Tongue (tissue), 2 donors: ENCODE measurements around the gene CRKL. TPM values are rescaled to one million over a fixed set of nuclear protein-coding genes. Genes with fewer than 3 reads are reported as not detected.

Experiments
- DNase-seq: peaks from one replicate; pipeline ENCODE4 v3.0.0-alpha.2; 2015
- total RNA-seq: library from RNA; depleted of rRNA; stranded (reverse); fragments of >200 nt; gene quantifications from one replicate; pipeline ENCODE4 v1.2.3, GENCODE V29; 2014

CRKL gene
- total RNA-seq, 1 donor from 2014 or later = 69.5 TPM

DNA sequence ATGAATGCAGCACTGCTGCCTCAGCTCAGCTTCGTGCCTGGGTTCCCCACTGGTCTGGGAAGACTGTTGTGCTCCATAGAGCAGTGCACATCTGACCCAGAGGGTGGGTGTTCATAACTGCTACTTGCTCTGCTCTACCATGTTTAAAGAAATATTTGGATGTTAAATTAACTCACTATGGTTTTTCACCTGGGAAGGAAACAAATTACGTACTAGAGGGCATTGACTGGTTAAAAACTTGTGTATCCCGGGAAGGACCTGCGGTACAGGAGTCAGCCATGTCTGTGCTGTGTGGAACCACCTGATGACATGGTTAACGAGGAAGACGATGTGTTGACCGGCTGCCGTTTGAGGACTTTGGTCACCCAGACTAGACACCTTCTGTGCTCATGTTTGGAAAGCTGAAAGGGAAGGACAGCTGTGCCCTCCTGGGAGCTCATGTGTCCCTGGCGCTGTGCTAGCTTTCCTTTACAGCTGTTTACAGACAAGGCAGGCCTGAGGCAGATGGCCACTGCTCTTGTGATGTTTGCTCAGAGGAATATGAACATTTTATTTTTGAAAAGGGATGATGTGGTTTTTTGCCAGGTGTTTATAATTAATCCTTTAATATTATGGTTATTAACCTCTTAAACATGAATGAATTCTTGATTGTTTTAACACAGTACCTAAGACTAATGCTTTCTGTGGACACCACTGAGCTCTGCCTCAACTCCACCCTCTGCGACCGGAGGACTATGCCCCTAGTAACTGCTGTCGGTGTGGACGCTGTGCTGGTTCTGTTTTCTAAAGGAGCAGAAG, 35.5 kb downstream of the CRKL start:
- DNase-seq = peak; percentile 26

DNA sequence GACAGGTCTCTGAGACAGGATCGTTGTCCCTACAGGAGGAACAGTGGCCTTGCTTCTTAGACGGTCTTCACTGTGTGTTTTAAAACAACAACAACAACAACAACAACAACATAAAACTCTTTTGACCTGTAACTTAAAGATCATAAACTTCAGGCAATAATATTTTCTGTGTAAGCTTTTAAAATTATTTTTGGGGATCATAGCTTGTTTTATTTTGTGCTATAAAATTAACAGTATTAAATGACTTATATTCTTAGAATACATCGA, 36.1 kb downstream of the CRKL start:
- DNase-seq = no peak

DNA sequence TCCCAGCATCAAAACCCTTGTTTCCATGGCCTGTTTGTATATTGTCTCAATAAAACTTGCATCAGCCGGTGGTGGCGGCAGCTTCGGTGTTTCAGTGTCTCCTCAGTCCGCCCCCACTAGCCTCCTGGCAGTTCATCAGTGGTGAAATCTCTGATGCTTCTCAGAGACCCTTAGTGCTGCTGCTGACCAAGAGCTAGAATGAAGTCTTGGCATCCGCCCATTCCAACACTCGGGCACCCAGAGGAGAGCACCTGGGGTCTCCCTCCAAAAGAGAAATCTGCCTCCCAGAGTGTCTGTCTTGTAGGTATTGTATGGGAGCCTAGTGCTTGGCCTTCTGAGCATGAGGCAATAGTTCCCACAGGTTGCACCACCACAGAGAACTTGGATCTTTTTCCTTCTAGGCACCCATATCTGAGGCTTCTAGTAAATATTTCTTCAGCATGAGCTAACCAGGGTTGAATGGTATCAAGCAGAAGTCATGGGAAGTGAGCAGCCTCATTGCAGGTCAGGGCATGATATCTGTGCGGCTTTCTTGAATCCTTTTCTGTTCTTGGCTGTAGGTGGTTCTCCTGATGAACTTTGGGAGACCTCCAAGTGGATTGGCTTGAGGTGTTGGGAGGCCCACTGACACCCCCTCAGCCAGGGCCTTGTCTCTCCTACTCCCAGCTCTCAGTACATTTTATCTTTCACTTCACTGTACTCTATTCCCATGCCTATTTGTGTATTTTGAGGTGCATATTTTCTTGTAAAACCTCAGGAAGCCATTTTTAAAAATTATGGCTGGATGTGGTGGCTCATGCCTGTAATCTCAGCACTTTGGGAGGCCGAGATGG, 36.7 kb downstream of the CRKL start:
- no peak for DNase-seq

DNA sequence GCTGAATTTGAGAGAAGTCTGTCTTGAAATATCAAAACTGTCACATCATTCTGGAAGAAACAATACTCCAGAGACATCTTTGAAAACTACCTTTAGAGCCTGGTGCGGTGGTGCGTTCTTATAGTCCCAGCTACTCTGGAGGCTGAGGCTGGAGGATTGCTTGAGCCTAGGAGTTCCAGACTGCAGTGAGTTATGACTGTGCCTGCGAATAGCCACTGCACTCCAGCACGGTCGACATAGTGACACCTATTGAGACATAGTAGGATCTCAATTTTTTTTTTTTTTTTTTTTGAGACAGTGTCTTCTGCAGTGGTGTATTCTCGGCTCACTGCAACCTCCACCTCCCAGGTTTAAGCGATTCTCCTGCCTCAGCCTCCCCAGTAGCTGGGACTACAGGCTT, 38.3 kb downstream of the CRKL start:
- DNase-seq = no peak

DNA sequence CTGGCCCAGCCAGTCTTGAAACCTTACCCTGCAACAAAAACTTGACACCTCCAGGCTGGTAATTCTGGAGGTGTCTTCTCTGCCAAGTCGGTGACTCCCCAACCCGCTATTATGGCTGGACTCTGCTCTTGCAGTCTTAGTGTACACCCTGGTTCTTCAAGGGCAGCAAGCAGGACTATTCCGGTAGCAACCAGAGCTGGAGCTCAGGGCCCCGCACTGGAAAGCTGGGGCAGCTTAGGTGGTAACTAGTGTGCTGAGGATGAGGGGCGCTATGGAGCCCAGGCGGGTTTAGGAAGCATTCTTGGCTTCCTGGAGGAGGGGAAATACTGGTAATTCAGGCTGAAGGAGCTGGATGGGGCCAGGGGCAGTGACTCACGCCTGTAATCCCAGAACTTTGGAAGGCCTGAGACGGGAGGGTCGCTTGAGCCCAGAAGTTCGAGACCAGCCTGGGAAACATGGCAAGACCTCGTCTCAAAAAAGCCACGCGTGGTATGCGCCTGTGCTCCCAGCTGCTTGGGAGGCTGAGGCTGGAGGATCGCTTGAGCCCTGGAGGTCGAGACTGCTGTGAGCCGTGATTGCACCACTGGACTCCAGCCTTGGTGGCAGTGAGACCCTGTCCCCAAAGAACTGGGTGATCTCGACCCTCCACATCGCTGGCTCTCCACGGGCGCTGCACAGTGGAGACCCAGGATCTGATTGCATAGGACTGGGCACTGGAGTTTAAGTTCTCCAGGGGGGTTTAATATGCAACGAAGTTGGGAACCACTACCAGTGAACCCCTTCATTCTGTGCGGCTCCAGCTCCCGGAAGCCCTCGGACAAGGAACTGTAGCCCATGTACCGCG, 39.3 kb downstream of the CRKL start:
- no peak for DNase-seq

DNA sequence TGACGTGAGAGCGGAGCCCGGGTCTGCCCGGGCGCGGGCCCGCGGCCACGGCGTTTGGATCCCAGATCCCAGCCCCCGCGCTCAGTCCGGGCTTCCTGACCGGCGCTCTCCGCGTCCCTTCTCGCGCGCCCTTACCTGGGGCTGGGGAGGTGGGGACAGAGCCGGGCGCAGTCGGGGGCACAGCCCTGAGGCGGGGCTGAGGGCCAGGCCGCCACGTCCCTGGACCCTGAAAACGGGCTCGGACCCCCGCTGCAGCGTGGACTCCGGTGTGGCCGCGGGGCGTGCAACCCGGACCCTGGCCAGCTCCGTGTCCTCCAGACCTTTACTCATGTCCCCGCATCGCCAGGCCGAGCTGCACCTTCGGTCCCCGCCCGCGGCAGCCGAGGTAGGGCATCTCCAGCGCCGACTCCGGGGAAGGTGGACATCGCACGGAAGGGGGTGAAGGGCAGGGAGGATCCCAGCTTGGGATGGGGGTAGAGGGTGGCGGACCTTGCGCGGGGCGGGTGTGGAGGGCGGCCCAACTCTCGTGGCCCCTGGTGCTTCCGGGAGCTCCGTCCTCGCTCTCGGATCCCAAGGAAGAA, 40.0 kb downstream of the CRKL start:
- DNase-seq = no peak

DNA sequence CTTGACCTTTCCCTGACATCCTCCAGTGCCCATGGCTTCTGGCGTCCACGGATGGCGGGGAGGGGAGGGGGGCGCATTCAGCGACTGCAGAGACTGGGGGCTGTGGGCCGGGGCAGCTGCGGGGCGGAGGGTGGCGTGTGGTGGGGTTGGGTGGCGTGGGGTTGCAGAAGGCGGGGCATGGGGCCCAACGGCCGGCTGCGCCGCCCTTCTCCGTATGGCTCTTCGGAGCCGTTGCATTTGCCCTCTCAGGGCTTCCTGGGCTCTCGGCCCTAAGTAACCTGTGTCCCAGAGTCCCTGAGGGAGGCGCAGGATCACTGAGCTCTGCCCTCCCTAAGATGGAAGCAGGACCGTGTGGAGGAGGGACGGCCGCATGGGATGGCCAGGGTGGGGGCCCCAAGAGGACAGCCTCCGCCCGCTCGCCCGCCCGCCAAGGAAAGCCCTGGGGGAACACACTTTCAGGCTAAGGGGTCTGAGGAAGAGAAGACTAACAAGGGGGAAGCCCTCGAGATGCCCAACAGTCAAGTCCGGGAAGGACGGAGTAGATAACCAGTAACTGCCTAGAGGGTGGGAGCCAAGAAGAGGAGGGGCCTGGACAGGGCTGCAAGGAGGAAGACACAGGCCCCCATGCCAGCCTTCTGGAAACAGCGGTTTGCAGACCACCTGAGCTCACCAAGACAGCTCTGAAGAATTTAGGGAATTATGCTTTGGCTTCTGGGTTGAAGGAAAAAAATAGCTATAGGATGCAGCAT, 40.6 kb downstream of the CRKL start:
- DNase-seq = no peak

DNA sequence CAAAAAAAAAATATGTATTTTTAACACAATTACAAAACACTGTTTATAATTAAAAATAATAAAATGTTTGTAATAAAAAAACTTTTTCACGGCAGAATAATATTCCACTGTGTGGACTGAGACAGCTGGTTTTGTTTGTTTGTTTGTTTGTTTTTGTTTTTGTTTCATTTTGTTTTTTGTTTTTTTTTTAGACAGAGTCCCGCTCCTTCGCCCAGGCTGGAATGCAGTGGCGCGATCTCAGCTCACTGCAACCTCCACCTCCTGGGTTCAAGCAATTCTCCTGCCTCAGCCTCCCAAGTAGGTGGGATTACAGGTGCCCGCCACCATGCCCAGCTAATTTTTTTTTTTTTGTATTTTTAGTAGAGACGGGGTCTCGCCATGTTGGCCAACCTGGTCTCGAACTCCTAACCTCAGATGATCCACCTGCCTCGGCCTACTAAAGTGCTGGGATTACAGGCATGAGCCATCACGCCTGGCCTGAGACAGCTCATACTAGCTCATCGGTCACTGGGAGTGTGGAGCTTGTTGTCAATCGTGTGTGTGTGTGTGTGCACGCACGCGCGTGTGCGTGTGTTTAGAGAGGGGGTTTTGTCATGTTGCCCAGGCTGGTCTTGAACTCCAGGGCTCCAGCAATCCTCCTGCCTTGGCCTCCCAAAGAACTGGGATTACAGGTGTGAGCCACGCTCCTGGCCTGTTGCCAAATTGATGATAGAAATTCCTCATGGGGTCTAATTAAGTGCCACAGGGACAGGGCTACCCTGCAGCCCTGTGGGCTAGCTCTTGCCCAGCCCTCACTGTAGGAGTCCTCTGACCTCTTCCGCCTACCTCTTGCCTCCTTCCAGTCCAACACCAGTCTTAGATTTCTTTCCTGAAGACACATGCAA, 42.6 kb downstream of the CRKL start:
- DNase-seq = no peak

DNA sequence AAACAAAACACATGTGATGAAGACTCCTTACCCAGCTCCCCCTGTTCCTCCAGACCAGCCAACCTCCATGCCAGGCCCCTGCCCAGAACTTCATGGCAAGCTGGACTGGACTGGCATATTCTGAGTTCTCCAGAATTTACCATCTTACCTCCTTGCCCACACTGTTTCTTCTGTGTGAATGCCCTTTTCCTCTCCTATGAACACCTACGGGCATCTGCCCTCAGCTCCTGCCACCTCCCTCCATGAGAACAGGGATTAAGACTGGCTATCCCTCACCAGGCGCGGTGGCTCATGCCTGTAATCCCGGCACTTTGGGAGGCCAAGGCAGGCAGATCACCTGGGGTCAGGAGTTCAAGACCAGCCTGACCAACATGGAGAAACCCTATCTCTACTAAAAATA, 43.4 kb downstream of the CRKL start:
- DNase-seq = no peak

DNA sequence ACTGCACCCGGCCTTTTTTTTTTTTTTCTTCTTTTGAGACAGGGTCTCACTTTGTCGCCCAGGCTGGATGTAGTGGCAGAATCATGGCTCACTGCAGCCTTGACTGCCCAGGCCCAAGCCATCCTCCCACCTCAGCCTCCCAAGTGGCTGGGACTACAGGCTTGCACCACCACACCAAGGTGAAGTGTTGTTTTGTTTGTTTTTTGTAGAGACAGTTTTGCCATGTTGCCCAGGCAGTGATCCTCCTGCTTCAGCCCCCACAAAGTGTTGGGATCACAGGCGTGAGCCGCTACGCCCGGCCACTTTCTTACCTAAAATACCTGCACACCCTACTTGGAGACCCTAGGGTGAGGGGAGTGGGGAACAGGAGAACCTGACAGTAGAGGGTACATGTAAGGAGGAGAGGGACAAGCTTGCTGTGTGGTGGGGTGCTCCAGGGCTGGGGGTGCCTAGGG, 45.3 kb downstream of the CRKL start:
- DNase-seq = no peak

DNA sequence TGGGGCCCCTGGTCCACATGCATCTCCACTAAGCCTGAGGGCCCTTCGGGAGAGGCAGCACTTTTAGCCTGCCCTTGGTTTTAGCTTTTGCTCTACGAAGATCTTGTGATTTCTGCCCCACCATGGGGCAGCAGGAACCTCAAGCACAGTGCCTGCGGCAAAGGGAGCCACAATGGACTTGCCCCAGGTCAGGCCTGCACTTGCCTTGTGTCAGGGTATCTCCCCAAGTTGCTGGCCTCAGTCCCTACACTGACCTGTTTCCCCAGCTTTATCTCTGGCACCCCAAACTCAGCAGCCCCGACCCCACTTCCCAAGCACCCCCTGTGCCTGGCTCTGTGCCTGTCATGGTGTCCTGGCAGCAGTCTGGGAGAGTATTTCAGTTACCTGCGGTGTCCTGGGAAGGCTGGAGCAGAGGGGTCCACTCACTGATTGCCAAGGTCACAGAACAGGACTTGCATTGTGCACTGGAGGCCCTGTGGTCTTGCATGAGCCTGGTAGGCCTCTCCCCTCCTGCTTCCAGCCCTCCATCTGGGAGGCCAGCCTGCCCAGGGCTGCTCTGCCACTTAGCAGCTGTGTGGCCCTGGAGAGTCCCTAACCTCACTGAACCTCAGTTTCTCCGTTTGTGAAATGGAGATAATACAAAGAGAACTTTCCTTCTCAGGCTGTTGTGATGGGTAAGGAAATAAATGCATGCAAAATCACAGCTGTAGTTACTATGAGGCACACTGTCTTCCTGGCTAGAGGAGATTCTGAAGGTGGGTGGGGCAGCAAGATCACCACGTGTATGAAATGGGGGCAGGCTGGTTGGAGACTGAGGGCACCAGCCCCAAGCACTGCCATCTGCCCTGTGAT, 46.2 kb downstream of the CRKL start:
- no peak for DNase-seq

DNA sequence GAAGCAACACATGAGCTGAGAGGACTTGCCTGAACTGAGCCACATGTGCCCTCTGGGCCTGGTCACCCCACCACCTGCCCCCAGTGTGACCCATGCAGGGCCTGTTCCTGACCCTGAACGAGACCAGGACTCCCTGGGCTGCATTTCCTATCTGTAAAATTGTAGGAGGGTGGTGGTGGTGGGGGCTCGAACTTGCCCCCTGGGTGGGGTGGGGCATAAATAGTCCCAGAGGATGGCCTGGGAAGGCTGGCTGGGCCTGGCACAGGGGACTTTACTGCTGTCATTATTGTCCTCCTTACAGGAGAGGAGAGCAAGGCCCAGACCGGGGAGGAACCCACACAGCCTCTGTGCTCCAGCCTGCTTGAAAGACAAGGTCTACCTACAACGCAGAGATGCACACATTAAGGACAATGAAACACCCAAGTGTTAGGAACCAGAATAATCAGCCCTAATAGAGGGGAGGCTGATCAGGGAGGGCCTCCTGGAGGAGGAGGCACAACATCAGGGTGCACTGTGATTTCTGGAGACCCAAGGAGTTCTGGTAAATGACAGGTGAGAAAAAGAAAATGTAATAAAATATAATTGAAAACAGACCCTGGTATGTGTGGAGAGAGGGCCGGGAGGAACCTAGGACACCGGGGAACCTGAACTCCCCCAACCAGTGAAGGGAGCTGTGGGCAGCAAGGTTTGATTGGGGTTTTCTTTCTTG, 47.0 kb downstream of the CRKL start:
- no peak for DNase-seq

DNA sequence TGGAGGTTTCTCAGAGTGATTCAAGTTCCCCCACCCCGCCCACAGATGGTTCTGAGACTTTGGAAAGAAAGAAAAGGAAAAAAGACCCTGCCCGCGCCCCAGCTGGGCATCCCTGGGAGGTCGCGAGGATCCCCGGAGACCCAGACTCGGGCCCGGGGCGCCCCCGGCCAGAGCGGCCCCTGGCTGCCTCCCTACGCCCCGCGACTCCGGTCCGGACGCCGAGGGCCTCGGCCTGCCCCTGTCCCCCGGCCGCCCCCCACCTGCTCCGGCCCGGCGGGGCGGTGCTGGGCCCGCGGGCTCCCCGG, 47.5 kb downstream of the CRKL start:
- no peak for DNase-seq

DNA sequence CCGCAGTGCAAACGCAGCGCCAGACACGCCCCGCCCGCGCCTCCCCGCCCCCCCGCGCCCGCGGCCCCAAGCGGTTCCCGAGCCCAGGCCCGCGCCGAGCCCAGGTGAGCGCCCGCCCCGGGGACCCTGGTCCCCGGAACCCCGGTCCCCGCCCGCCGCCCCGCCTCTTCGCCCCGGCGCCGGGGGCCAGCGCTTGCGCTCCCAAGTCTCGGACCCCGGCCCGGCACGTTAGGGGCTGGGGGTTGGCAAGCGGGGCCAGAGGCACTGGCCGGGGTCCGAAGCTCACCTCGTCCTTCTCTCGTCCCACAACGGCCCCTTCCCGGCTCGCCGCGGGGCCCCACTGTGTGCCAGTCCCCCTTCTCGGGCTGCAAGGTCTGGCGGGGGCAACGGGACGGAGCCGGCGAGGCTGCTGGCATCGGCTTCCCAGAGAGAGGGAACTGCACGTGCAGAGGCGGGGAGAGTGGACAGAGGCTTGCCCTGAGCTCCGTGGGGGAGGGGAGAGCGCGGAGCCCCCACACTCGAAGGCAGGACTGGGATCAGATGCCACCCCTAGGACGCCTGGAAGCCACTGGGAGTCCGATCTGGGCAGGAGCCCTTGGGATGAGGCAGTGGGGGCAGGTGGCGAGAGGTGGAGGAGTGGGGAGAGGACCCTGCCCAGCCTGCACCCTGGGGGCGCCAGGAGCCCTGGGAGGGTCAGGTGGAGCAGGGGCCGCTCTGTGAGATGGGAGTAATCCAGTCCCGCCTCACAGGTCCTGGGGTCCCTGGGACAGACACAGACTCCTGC, 48.1 kb downstream of the CRKL start:
- DNase-seq = no peak

DNA sequence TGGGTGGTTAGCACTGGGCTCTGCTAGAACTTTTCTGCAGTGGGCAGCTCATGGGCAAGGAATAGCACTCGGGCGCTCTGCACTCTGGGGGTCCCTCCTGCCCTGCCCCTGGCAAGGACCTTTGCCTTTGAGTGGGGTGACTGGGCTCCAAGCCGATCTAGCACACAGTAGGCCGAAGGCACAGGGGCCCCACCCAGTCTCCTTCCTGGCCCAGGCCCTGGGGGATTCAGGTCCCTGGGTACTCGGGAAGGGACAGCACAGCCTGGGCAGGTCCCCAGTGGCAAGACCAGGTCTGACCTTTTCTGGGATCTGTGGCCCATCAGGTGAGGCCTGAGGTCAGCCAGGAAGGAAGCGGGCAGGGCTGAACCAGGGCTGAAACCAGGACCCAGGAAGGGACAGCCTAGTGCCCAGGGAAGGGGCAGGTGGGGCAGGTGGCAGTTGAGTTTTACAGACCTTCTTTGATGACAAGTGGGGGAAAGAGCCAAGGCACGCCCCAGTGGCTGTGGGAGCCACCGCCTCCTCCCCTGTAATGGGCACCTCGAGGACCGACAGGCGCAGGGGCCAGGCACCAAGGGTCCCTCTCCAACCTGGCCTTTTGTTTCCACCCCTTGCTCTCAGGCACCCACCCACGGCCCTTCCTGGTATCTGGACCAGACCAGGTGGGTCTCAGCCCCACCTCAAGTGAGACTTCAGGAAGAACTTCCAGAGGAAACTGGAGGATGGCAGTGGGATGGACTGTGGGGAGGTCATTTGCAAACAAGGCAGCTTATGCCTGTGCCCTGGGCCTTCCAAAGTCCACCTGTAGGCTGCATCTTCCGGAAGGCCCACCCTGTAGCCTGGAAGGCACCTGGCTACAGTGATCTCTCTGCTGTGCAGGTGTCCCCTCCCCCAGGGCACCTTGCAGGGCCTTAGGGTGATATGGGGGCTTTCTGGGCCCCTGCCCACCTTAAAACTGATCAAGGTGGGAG, 49.0 kb downstream of the CRKL start:
- no peak for DNase-seq

DNA sequence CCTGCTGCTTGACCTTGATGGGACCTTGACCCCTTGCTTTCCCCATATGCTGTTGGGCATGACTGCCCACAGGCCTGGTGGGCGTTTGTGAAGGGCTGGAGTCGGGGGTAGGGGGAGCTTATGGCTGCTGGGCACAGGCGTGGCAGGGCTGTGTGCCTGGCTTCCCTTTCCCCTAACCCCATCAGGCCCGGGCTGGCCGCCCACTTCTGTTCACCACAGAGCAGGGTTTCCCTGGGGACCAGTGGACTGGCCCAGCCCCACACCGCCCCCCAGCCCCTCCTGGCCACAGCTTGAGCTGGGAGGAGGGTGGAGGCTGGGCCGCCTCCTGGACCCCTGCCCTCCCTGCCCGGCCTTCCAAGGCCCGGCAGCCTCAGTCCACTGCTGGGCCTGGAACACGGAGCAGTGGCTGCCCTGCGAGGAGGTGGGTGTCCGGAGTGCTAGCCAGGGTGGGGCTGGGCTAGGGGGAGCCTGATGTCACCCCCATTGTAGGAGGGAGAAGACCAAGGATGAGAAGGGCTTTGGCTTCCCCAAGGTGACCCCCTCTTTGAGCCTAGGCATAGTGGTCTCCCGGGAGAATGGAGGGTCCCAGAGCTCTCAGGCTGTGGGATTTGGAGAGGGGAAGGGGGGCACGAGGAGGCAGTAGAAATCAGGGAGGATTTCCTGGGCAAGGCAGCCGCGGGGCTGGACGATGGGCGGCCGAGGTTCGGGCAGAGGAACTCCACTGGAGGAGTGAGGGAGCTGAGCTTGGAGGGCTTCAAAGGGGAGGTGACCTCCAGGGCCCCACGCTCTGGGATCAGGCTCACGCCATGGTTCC, 49.9 kb downstream of the CRKL start, which contains the start of gene AIFM3:
AIFM3 (plus strand) TSS at position 373 of the 814 bp plus-strand sequence. CDS start 690 bp downstream, outside the sequence.
- no peak for DNase-seq
